B cell (primary cell): Measurements from ENCODE around the gene TRIO. TPM values are rescaled to one million over a fixed set of nuclear protein-coding genes. Genes with fewer than 3 reads are reported as not detected.

ENCODE experiments used
- ATAC-seq: fragments of 200-7000 bp; cut with Tn5 transposase; one replicate; pipeline ENCODE4 v1.10.0; 2021; ENCODE audit warnings: low read depth, mild to moderate bottlenecking, moderate number of reproducible peaks, moderate library complexity
- CTCF ChIA-PET: fragments of 350-600 bp; sonication (Branson Sonifier 250); formaldehyde crosslinking; loops from one replicate; lab custom pipeline; 2021; ENCODE audit warnings: antibody characterized with exemption, inconsistent platforms; lab: Charles Lee
- POLR2A ChIA-PET: fragments of 350-600 bp; sonication (Branson Sonifier 250); formaldehyde crosslinking; loops from one replicate; lab custom pipeline; 2021; ENCODE audit warnings: antibody characterized with exemption; lab: Charles Lee
- DNase-seq: peaks from one replicate; pipeline ENCODE4 v3.0.0; 2013
- H2AFZ ChIP-seq: 2 replicates; pipeline ENCODE4 v1.6.1; 2012; ENCODE audit warnings: mild to moderate bottlenecking, low read depth, low read length; ENCODE audit not compliant: insufficient read depth, poor library complexity, severe bottlenecking
- H3K27ac ChIP-seq, 2 donors: 1 replicate in 1 of 2; 2 replicates in 1 of 2; pipeline ENCODE4 v1.5.1; 2012 to 2013; ENCODE audit warnings: low read length in 2 of 2, mild to moderate bottlenecking in 2 of 2, moderate library complexity in 1 of 2
- H3K27me3 ChIP-seq, 4 experiments: fragments of 200-600 bp in 1 of 4; sonication (generic) in 1 of 4; replicated peaks in 1 of 4; 1 replicate in 2 of 4; 2 replicates in 2 of 4; pipeline versions ENCODE4 v1.6.1 to v1.7.0; 2013 to 2016; ENCODE audit warnings: low read length in 3 of 4, mild to moderate bottlenecking in 2 of 4, mixed read lengths in 1 of 4, moderate library complexity in 1 of 4; ENCODE audit not compliant: insufficient read depth in 4 of 4, control insufficient read depth in 3 of 4; ENCODE audit errors: control extremely low read depth in 1 of 4
- H3K36me3 ChIP-seq, 2 experiments: replicated peaks in 1 of 2; 1 replicate in 1 of 2; 2 replicates in 1 of 2; pipeline versions ENCODE4 v1.6.1 to v1.7.1; 2013; ENCODE audit warnings: low read length in 1 of 2; ENCODE audit not compliant: insufficient read depth in 2 of 2, control insufficient read depth in 1 of 2; ENCODE audit errors: control extremely low read depth in 1 of 2, extremely low read depth in 1 of 2
- H3K4me1 ChIP-seq, 2 donors: fragments of 200-600 bp in 1 of 2; sonication (generic) in 1 of 2; 1 replicate in 1 of 2; 2 replicates in 1 of 2; pipeline versions ENCODE4 v1.5.1 to v1.6.1; 2013 to 2017; ENCODE audit warnings: low read length in 2 of 2; ENCODE audit not compliant: control insufficient read depth in 2 of 2, insufficient read depth in 2 of 2
- H3K4me2 ChIP-seq: replicated peaks from 2 replicates; pipeline ENCODE3; 2012; ENCODE audit warnings: mild to moderate bottlenecking, low read depth, low read length; ENCODE audit not compliant: poor library complexity, severe bottlenecking
- H3K4me3 ChIP-seq, 5 experiments: fragments of 200-600 bp in 1 of 5; sonication (generic) in 1 of 5; 1 replicate in 3 of 5; 2 replicates in 2 of 5; pipeline versions ENCODE4 v1.5.1 to v1.7.0; 2011 to 2016; ENCODE audit warnings: low read length in 4 of 5, mild to moderate bottlenecking in 4 of 5, low read depth in 2 of 5, control low read depth in 1 of 5, moderate library complexity in 1 of 5; ENCODE audit not compliant: insufficient read depth in 1 of 5; ENCODE audit errors: control extremely low read depth in 1 of 5, extremely low read depth in 1 of 5
- H3K79me2 ChIP-seq: fragments of 200-600 bp; sonication (generic); one replicate; pipeline ENCODE4 v1.6.0; 2016; ENCODE audit warnings: low read length; ENCODE audit not compliant: control insufficient read depth, insufficient read depth
- H3K9ac ChIP-seq: fragments of 200-600 bp; sonication (generic); 2 replicates; pipeline ENCODE4 v1.6.1; 2017; ENCODE audit warnings: mild to moderate bottlenecking, low read length, moderate library complexity
- H3K9me3 ChIP-seq, 3 donors: one replicate each; pipeline versions ENCODE4 v1.6.1 to v1.7.1; 2013; ENCODE audit warnings: low read length in 2 of 3; ENCODE audit not compliant: control insufficient read depth in 2 of 3, insufficient read depth in 1 of 3; ENCODE audit errors: control extremely low read depth in 1 of 3
- H4K20me1 ChIP-seq: 2 replicates; pipeline ENCODE4 v1.6.0; 2012; ENCODE audit warnings: mild to moderate bottlenecking, low read length; ENCODE audit not compliant: insufficient read depth, control insufficient read depth, poor library complexity, severe bottlenecking
- H3K27ac Mint-ChIP-seq: one replicate; pipeline ENCODE4 v1.8.0; 2021; ENCODE audit warnings: mixed read lengths
- H3K27me3 Mint-ChIP-seq: one replicate; pipeline ENCODE4 v1.8.0; 2021; ENCODE audit warnings: mixed read lengths
- H3K4me1 Mint-ChIP-seq: one replicate; pipeline ENCODE4 v1.8.0; 2021; ENCODE audit warnings: mixed read lengths
- H3K4me3 Mint-ChIP-seq: one replicate; pipeline ENCODE4 v1.8.0; 2021; ENCODE audit warnings: mixed read lengths
- H3K9me3 Mint-ChIP-seq: one replicate; pipeline ENCODE4 v1.8.0; 2022; ENCODE audit warnings: mixed read lengths; ENCODE audit not compliant: insufficient read depth
- EZH2 ChIP-seq: IDR thresholded peaks from 2 replicates; pipeline ENCODE4 v1.6.1; 2012; ENCODE audit warnings: borderline replicate concordance, low read depth, mild to moderate bottlenecking, moderate library complexity, low read length; ENCODE audit not compliant: insufficient read depth, poor library complexity, severe bottlenecking
- WGBS: methylation state at CpG from one replicate; pipeline ENCODE4 v1.1.5; 2013; ENCODE audit warnings: missing lambda C conversion rate; ENCODE audit not compliant: insufficient coverage; 5-methylcytosine and 5-hydroxymethylcytosine counted together
- intact Hi-C: fragments of 100-400 bp; cut with micrococcal nuclease; formaldehyde crosslinking; loops from one replicate; pipeline ENCODE4 v1.10.0; 2022
- polyA plus RNA-seq: library from polyadenylated mRNA; depleted of rRNA; stranded (reverse); fragments of >200 nt; gene quantifications from 2 replicates; pipeline ENCODE4 v1.2.3, GENCODE V29; 2012
- total RNA-seq, 2 donors: library from RNA; stranded (reverse); fragments of 120-200 nt in 1 of 2; gene quantifications; 1 replicate in 1 of 2; 2 replicates in 1 of 2; pipeline versions ENCODE4 v1.2.3 to v1.2.4, GENCODE V29; 2013 to 2022
- TF ChIP-seq, protein P1 (sequence below): fragments of 200-600 bp; IDR thresholded peaks from one replicate; pipeline ENCODE4 v1.8.0; 2022; ENCODE audit warnings: antibody characterized with exemption, mild to moderate bottlenecking

Gene TRIO
- total and polyA plus RNA-seq, 2 donors (not counting 1 experiment from before 2014, with no cell fraction given) = 90.5 to 479 TPM

DNA sequence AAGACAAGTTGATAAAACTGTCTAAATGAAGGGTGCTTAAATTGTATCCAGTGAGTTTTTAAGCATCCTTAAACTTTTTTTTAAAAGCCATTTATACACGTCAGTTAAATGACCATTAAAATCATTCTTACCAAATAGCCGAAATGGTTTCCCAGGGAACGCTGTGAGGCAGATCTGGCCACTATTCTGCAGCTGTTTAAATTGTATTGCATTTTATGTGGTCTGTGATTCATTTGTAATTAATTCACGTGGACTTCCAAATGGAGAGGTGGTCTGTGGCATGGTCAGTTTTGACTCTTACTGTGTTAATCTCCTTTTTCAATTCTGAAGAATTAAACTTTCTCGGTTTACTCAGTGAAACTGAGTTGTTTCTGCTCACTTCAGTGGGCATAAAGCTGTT, 324.7 kb downstream of the TRIO start:
- H3K9me3 ChIP-seq = no peaks in the 10 kb centered on the region
- DNase-seq = no peak
- peaks cover 0 to 62% of the 10 kb centered on the region in 2 experiments for H3K36me3 ChIP-seq
- POLR2A ChIA-PET = no interaction called here
- H4K20me1 ChIP-seq = no peaks in the 10 kb centered on the region
- ATAC-seq = no peak
- no peak overlapping the region for H3K4me3 ChIP-seq
- H3K4me1 Mint-ChIP-seq = no peaks in the 10 kb centered on the region
- H3K27me3 ChIP-seq = no peaks in the 10 kb centered on the region
- H3K27ac ChIP-seq = no peak overlapping the region
- intact Hi-C loops = no loop called here
- 100% methylated on average over 3 of the region's 5 CpGs for WGBS
- no peak overlapping the region for H2AFZ ChIP-seq
- TF ChIP-seq, protein P1, sequence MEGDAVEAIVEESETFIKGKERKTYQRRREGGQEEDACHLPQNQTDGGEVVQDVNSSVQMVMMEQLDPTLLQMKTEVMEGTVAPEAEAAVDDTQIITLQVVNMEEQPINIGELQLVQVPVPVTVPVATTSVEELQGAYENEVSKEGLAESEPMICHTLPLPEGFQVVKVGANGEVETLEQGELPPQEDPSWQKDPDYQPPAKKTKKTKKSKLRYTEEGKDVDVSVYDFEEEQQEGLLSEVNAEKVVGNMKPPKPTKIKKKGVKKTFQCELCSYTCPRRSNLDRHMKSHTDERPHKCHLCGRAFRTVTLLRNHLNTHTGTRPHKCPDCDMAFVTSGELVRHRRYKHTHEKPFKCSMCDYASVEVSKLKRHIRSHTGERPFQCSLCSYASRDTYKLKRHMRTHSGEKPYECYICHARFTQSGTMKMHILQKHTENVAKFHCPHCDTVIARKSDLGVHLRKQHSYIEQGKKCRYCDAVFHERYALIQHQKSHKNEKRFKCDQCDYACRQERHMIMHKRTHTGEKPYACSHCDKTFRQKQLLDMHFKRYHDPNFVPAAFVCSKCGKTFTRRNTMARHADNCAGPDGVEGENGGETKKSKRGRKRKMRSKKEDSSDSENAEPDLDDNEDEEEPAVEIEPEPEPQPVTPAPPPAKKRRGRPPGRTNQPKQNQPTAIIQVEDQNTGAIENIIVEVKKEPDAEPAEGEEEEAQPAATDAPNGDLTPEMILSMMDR = no peak
- no peak for TF ChIP-seq EZH2
- no peaks in the 10 kb centered on the region for H3K27me3 Mint-ChIP-seq
- no peaks in the 10 kb centered on the region for H3K4me1 ChIP-seq
- no peak overlapping the region for H3K9ac ChIP-seq
- no peaks in the 10 kb centered on the region for H3K79me2 ChIP-seq
- no peak overlapping the region for H3K4me2 ChIP-seq
- CTCF ChIA-PET = no interaction called here
- no peak overlapping the region for H3K27ac Mint-ChIP-seq
- no peak overlapping the region for H3K4me3 Mint-ChIP-seq
- no peaks in the 10 kb centered on the region for H3K9me3 Mint-ChIP-seq

DNA sequence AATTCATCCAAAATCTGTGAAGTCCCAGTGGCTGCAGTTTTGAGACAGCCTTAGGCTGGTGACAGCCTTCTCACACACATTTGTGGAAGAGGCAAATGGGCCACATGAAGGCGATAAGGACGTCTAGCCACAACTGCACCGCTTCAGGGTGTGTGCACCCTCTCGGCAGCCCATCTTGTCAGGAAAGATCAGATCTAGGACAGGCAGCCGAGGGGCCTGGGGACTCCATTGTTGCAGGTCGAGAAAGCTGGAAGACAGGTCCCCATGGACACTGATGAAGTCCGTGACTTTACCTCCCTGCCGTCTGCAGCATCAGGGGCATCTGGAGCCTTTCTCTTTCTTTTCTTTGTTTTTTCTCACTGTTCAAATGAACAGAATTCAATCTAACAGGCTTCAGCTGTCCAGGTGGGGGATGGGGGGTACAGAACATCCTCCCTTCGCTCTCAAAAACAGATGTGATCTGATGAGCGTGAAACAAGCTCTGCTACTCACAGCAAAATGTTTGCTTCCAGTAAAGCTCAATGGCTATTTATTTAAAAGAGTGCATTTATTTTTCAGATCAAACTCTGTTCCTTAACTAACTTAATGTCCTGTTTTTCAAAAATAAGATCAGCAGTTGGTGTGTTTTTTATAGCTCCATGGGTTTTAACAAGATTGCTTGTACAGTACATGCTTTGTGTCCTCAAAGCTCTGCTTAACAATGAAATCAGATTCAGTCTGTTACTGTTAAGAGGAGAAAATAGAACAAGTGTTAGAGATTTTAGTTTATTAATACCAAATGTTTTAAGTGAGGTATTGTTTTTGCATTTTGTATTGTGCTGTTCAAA, 326.6 kb downstream of the TRIO start:
- H3K9me3 ChIP-seq = no peaks in the 10 kb centered on the region
- ATAC-seq = no peak
- ChIA-PET CTCF (no interaction called here), POLR2A (no interaction called here)
- H3K9ac ChIP-seq = no peak overlapping the region
- no peak overlapping the region for H3K27ac ChIP-seq
- Mint-ChIP-seq H3K9me3 (no peaks in the 10 kb centered on the region), H3K27ac (no peak overlapping the region), H3K27me3 (no peaks in the 10 kb centered on the region), H3K4me3 (no peak overlapping the region), H3K4me1 (no peaks in the 10 kb centered on the region)
- H3K27me3 ChIP-seq = no peaks in the 10 kb centered on the region
- TF ChIP-seq, protein P1 = no peak
- no peak overlapping the region for H3K4me3 ChIP-seq
- intact Hi-C loops = no loop called here
- H3K4me2 ChIP-seq = no peak overlapping the region
- no peaks in the 10 kb centered on the region for H4K20me1 ChIP-seq
- H3K79me2 ChIP-seq = no peaks in the 10 kb centered on the region
- no peaks in the 10 kb centered on the region for H3K4me1 ChIP-seq
- no peak for DNase-seq
- H2AFZ ChIP-seq = no peak overlapping the region
- H3K36me3 ChIP-seq = peaks cover 3 to 60% of the 10 kb centered on the region in 2 experiments
- over 99% methylated on average over 7 of the region's 10 CpGs for WGBS
